Tibial nerve (tissue), 3 donors: ENCODE measurements around the gene ZFYVE19.

ENCODE experiments used
- POLR2A ChIP-seq, 2 donors: fragments of 450-650 bp; IDR thresholded peaks; one replicate each; pipeline ENCODE4 v1.6.1; 2017; ENCODE audit warnings: antibody characterized with exemption in 2 of 2, mild to moderate bottlenecking in 2 of 2, moderate library complexity in 2 of 2
- TF ChIP-seq, protein P1 (sequence below), 5 experiments: fragments of 200-600 bp in 3 of 5; fragments of 450-650 bp in 2 of 5; sonication (generic) in 3 of 5; IDR thresholded peaks; one replicate each; pipeline ENCODE4 v1.5.1; 2016 to 2019; ENCODE audit warnings: antibody characterized with exemption in 5 of 5, mild to moderate bottlenecking in 3 of 5, moderate library complexity in 2 of 5

DNA sequence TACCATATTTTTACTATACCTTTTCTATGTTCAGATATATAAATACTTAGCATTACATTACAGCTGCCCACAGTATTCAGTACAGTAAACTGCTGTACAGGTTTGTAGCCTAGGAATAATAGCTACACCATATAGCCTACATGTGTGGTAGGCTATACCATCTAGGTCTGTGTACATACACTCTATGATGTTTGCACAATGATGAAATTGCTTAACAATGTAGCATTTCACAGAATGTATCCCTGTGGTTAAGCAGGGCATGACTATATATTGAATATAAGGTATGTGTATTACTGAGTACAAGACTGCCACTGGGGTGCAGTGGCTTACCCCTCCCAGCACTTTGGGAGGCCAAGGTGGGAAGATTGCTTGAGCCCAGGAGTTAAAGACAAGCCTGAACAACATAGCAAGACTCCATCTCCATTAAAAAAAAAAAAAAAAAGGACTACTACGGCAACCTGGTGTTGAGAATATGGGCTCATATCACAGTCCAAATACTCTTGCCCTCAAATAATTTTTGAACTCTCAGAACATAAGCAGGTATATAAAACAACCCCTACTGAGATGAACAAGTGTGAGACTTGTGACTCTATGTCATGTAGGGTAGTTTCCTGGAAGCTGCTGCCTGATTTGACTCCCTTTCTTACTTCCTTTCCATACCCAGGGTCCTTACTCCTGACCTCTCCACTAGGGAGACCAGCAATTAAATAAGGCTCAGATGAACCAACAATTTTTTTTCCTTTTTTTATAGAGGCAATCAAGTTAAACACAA is 16.9 kb downstream of the ZFYVE19 start:
- TF ChIP-seq, protein P1, sequence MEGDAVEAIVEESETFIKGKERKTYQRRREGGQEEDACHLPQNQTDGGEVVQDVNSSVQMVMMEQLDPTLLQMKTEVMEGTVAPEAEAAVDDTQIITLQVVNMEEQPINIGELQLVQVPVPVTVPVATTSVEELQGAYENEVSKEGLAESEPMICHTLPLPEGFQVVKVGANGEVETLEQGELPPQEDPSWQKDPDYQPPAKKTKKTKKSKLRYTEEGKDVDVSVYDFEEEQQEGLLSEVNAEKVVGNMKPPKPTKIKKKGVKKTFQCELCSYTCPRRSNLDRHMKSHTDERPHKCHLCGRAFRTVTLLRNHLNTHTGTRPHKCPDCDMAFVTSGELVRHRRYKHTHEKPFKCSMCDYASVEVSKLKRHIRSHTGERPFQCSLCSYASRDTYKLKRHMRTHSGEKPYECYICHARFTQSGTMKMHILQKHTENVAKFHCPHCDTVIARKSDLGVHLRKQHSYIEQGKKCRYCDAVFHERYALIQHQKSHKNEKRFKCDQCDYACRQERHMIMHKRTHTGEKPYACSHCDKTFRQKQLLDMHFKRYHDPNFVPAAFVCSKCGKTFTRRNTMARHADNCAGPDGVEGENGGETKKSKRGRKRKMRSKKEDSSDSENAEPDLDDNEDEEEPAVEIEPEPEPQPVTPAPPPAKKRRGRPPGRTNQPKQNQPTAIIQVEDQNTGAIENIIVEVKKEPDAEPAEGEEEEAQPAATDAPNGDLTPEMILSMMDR (IDR thresholded peaks at IDR 0.05): no peak
- TF ChIP-seq POLR2A (IDR thresholded peaks at IDR 0.05): no peak
